Pancreas (tissue), 10 donors: ENCODE data around the gene FOXB1. TPM values are rescaled to one million over a fixed set of nuclear protein-coding genes. Genes with fewer than 3 reads are reported as not detected.

Source experiments
- ATAC-seq, 4 donors: fragments of 200-7000 bp; cut with Tn5 transposase; one replicate each; pipeline versions ENCODE4 v1.8.0 to v1.9.1; 2020; ENCODE audit warnings: mild to moderate bottlenecking in 4 of 4, moderate library complexity in 4 of 4
- DNase-seq, 6 donors: peaks; one replicate each; pipeline ENCODE4 v3.0.0-alpha.2; 2020
- FAIRE-seq: peaks from 2 replicates; lab custom pipeline; 2012; peaks lifted over from hg19 to GRCh38; lab: Jason Lieb, UNC
- H3K27ac ChIP-seq, 4 donors: fragments of 200-600 bp; sonication (generic); 1 replicate in 3 of 4; 2 replicates in 1 of 4; pipeline versions ENCODE4 v1.5.0 to v1.8.0; 2020
- H3K27me3 ChIP-seq, 4 donors: fragments of 200-600 bp; one replicate each; pipeline ENCODE4 v1.8.0; 2021
- H3K36me3 ChIP-seq, 3 donors: fragments of 200-600 bp; sonication (generic) in 1 of 3; one replicate each; pipeline versions ENCODE4 v1.5.0 to v1.8.0; 2020 to 2021
- H3K4me1 ChIP-seq, 3 donors: fragments of 200-600 bp; one replicate each; pipeline ENCODE4 v1.8.0; 2021
- H3K4me3 ChIP-seq, 4 donors: fragments of 200-600 bp; sonication (generic) in 2 of 4; one replicate each; pipeline versions ENCODE4 v1.5.0 to v1.8.0; 2020 to 2021
- H3K9me3 ChIP-seq, 4 donors: fragments of 200-600 bp; one replicate each; pipeline ENCODE4 v1.8.0; 2021
- WGBS, 2 donors: extraction: QIAGEN DNeasy Blood & Tissue Kit; methylation state at CpG; one replicate each; pipeline ENCODE4 v1.1.7; 2013; 5-methylcytosine and 5-hydroxymethylcytosine counted together
- intact Hi-C, 3 donors: fragments of 100-400 bp; cut with DNase I; formaldehyde crosslinking; loops; one replicate each; pipeline versions ENCODE4 v1.11.1 to v1.14.2; 2022
- polyA plus RNA-seq, 2 donors: library from polyadenylated mRNA; stranded (reverse); fragments of 200-250 nt; gene quantifications; one replicate each; pipeline ENCODE4 v1.2.3, GENCODE V29; 2013
- total RNA-seq, 6 donors: library from RNA; stranded (reverse); fragmentation: NEBNext Ultra II Directional in 4 of 6; extraction: Animal tissue kit (Norgen Biotek cat#: 25700) in 4 of 6; gene quantifications; one replicate each; pipeline versions ENCODE4 v1.2.1 to v1.2.4, GENCODE V29; 2021 to 2023
- TF ChIP-seq, protein P1 (sequence below), 4 donors: fragments of 200-600 bp; sonication (generic) in 3 of 4; IDR thresholded peaks; one replicate each; pipeline versions ENCODE4 v1.5.0 to v1.8.0; 2021; ENCODE audit warnings: antibody characterized with exemption in 4 of 4
- donor health status: healthy with polysubstance abuse.
- donor health status: DM: no; HTN: no; CAD: no; lungs with moderate emphysema.
- donor health status: DM: no; HTN: no; CAD: no.
- donor health status: control.
- donor health status: control.
- donor health status: Bipolar disorder and iron deficiency.
- donor health status: DM: yes; HTN: yes; CAD: no.
- donor health status: DM: no; HTN: no; CAD: no.
- donor health status: DM: no; HTN: no; CAD: no.
- donor health status: DM: yes; HTN: yes; CAD: no.

The FOXB1 gene
- total and polyA plus RNA-seq, 8 donors = not detected

DNA sequence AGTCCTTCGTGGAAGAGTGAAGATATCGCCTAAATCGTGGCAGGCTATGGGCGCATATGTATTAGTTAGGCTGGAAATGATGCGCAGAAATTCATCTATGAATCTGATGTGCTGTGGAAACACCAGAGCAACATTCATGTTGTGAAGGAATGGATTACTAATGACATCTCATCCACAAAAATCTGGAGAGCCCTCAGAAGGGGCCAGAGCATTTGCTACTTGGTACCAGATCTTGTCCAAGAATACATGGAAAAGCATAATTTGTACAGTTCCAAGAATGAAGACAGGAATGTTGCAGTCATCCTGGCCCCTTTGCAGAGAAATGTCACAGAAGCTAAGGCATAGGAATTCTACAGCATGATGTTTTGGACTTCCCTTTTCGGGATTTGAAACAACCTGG is 38.4 kb upstream of the FOXB1 start:
- no peaks in the 10 kb centered on the region for H3K9me3 ChIP-seq
- FAIRE-seq = no peak
- H3K4me1 ChIP-seq = no peaks in the 10 kb centered on the region
- WGBS, 2 donors = 86 to 93% methylated on average over 6 of the region's 6 CpGs
- intact Hi-C loops = no loop called here
- TF ChIP-seq, protein P1, sequence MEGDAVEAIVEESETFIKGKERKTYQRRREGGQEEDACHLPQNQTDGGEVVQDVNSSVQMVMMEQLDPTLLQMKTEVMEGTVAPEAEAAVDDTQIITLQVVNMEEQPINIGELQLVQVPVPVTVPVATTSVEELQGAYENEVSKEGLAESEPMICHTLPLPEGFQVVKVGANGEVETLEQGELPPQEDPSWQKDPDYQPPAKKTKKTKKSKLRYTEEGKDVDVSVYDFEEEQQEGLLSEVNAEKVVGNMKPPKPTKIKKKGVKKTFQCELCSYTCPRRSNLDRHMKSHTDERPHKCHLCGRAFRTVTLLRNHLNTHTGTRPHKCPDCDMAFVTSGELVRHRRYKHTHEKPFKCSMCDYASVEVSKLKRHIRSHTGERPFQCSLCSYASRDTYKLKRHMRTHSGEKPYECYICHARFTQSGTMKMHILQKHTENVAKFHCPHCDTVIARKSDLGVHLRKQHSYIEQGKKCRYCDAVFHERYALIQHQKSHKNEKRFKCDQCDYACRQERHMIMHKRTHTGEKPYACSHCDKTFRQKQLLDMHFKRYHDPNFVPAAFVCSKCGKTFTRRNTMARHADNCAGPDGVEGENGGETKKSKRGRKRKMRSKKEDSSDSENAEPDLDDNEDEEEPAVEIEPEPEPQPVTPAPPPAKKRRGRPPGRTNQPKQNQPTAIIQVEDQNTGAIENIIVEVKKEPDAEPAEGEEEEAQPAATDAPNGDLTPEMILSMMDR (IDR thresholded peaks at IDR 0.05) = no peak
- H3K27ac ChIP-seq = no peak overlapping the region
- H3K36me3 ChIP-seq = no peaks in the 10 kb centered on the region
- no peak for ATAC-seq
- H3K4me3 ChIP-seq = no peak overlapping the region
- DNase-seq = no peak
- peaks cover 0 to 13% (median 0%) of the 10 kb centered on the region in 4 donors for H3K27me3 ChIP-seq

DNA sequence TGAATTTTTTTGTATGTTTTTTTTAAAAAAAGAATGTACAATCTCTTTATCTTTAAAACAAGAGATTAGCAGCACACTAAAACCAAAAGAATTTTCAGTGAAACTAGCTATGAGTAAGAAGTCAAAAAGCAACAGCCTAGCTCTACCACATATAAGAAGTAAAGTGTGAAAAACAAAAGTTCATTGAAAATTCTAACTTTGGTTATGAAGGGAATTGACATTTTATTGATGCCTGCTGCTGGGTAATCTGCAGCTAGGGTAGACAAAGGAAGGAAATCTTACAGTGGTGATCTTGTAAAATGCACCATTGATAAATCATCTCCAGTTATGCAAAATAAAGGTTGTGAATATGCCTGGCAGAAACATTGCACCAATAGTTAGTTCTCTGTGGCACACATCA is 37.8 kb upstream of the FOXB1 start:
- no peak for FAIRE-seq
- no peak for ATAC-seq
- Histone ChIP-seq H3K4me3 (no peak overlapping the region), H3K27me3 (peaks cover 0 to 13% (median 0%) of the 10 kb centered on the region in 4 donors), H3K27ac (no peak overlapping the region), H3K4me1 (no peaks in the 10 kb centered on the region), H3K9me3 (no peaks in the 10 kb centered on the region), H3K36me3 (no peaks in the 10 kb centered on the region)
- DNase-seq = no peak
- TF ChIP-seq, protein P1 (IDR thresholded peaks at IDR 0.05) = no peak
- intact Hi-C loops = no loop called here

- no peak for DNase-seq
- TF ChIP-seq, protein P1 (IDR thresholded peaks at IDR 0.05) = no peak
- Histone ChIP-seq H3K27me3 (peaks cover 0 to 13% (median 3%) of the 10 kb centered on the region in 4 donors), H3K27ac (no peak overlapping the region), H3K4me3 (no peak overlapping the region), H3K4me1 (no peaks in the 10 kb centered on the region), H3K36me3 (no peaks in the 10 kb centered on the region), H3K9me3 (no peaks in the 10 kb centered on the region)
- WGBS, 2 donors = 73 to 85% methylated on average over 2 of the region's 2 CpGs
- intact Hi-C loops = no loop called here
- FAIRE-seq = no peak
- no peak for ATAC-seq
These were observed 35.8 kb upstream of the FOXB1 start for GRCh38 chr15:59968314-59968713.

- ATAC-seq (no peak), FAIRE-seq (no peak), DNase-seq (no peak)
- no peak overlapping the region for H3K4me3 ChIP-seq
- no peak overlapping the region for H3K27ac ChIP-seq
- H3K4me1 ChIP-seq = no peaks in the 10 kb centered on the region
- H3K9me3 ChIP-seq = no peaks in the 10 kb centered on the region
- no peaks in the 10 kb centered on the region for H3K36me3 ChIP-seq
- 39 to 50% methylated on average over 1 of the region's 1 CpG for WGBS, 2 donors
- intact Hi-C loops = no loop called here
- TF ChIP-seq, protein P1 (IDR thresholded peaks at IDR 0.05) = no peak
- H3K27me3 ChIP-seq = peaks cover 0 to 13% (median 3%) of the 10 kb centered on the region in 4 donors
These were observed 31.9 kb upstream of the FOXB1 start for GRCh38 chr15:59972241-59972640.

- H3K4me1 ChIP-seq = no peaks in the 10 kb centered on the region
- H3K27ac ChIP-seq = no peak overlapping the region
- no peak for ATAC-seq
These were observed 27.4 kb upstream of the FOXB1 start for GRCh38 chr15:59976480-59977271.

More at GRCh38 chr15:59976480-59977271, 27.4 kb upstream of the FOXB1 start:
- intact Hi-C loops = no loop called here
- TF ChIP-seq, protein P1 (IDR thresholded peaks at IDR 0.05) = no peak
- WGBS, 2 donors = 60 to 74% methylated on average over 6 of the region's 6 CpGs
- Histone ChIP-seq H3K27me3 (peaks cover 0 to 4% (median 0%) of the 10 kb centered on the region in 4 donors), H3K9me3 (no peaks in the 10 kb centered on the region), H3K4me3 (no peak overlapping the region), H3K36me3 (no peaks in the 10 kb centered on the region)
- FAIRE-seq (no peak), DNase-seq (no peak)
